Measurements from ENCODE around the gene PML. TPM values are rescaled to one million over a fixed set of nuclear protein-coding genes. Genes with fewer than 3 reads are reported as not detected.

Gene PML
- polyA plus RNA-seq, 3 donors: 13.1 to 40.7 (median 20.6) TPM

DNA sequence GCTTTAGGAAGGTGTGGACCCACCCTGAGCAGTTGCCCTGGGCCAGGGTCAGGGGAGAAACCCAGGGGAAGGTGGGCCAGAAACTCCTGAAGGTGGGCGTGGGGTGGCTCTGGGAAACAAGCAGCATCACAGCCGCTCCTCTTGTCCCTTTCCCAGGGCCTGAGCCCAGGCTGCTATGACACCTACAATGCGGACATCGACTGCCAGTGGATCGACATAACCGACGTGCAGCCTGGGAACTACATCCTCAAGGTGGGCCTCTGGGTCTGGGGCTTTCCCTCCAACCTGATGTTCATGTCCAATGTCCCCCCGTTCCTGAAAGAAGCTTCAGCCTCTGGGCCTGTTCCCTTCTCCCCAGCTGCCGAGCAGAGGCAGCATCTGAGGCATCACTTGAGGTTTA lies 46.9 kb upstream of the PML start:
- no peak overlapping the region for H3K27ac ChIP-seq (ENCODE audit: low read depth in 1 of 2, low read length in 2 of 2)
- no peaks in the 10 kb centered on the region for H4K20me1 ChIP-seq (ENCODE audit: insufficient read depth, low read length)
- intact Hi-C loops (cut with micrococcal nuclease): no loop called here
- H3K9ac ChIP-seq (ENCODE audit: insufficient read depth, low read length, poor library complexity, severe bottlenecking): no peak overlapping the region
- no peak overlapping the region for H3K4me2 ChIP-seq (replicated peaks; ENCODE audit: extremely low read depth, low read length, poor library complexity, severe bottlenecking)
- peaks cover 4 to 8% of the 10 kb centered on the region in 2 donors for H3K4me1 ChIP-seq (ENCODE audit: control insufficient read depth in 1 of 2, insufficient read depth in 2 of 2, low read length in 2 of 2)
- no peaks in the 10 kb centered on the region for H3K36me3 Mint-ChIP-seq
- DNase-seq: no peak
- no peaks in the 10 kb centered on the region for H3K9me3 Mint-ChIP-seq
- no peaks in the 10 kb centered on the region for H3K79me2 ChIP-seq (ENCODE audit: insufficient read depth, low read length)
- no peaks in the 10 kb centered on the region for H3K9me3 ChIP-seq (replicated peaks in 1 of 2; ENCODE audit: control insufficient read depth in 1 of 2, insufficient read depth in 1 of 2, low read length in 2 of 2)
- H3K27me3 Mint-ChIP-seq (ENCODE audit: low read depth in 3 of 3): peaks cover 0 to 5% (median 5%) of the 10 kb centered on the region in 3 donors
- peaks cover 3% of the 10 kb centered on the region for H3K4me1 Mint-ChIP-seq
- no peak overlapping the region for H3K4me3 Mint-ChIP-seq
- peak overlapping the region in 2 of 7 donors; percentile 21 to 54 for H3K27ac Mint-ChIP-seq
- H2AFZ ChIP-seq (ENCODE audit: insufficient read depth, low read depth, low read length, poor library complexity, severe bottlenecking): no peak overlapping the region
- 94% methylated on average over 8 of the region's 9 CpGs for WGBS (ENCODE audit: insufficient coverage)
- H3K36me3 ChIP-seq (replicated peaks in 1 of 2; ENCODE audit: control insufficient read depth in 1 of 2, insufficient read depth in 2 of 2, low read length in 2 of 2): no peaks in the 10 kb centered on the region
- TF ChIP-seq, protein P1, sequence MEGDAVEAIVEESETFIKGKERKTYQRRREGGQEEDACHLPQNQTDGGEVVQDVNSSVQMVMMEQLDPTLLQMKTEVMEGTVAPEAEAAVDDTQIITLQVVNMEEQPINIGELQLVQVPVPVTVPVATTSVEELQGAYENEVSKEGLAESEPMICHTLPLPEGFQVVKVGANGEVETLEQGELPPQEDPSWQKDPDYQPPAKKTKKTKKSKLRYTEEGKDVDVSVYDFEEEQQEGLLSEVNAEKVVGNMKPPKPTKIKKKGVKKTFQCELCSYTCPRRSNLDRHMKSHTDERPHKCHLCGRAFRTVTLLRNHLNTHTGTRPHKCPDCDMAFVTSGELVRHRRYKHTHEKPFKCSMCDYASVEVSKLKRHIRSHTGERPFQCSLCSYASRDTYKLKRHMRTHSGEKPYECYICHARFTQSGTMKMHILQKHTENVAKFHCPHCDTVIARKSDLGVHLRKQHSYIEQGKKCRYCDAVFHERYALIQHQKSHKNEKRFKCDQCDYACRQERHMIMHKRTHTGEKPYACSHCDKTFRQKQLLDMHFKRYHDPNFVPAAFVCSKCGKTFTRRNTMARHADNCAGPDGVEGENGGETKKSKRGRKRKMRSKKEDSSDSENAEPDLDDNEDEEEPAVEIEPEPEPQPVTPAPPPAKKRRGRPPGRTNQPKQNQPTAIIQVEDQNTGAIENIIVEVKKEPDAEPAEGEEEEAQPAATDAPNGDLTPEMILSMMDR (IDR thresholded peaks at IDR 0.05): no peak
- H3K4me3 ChIP-seq (replicated peaks in 1 of 3; ENCODE audit: low read depth in 2 of 3, low read length in 3 of 3): no peak overlapping the region
- H3K27me3 ChIP-seq (ENCODE audit: control insufficient read depth in 2 of 2, insufficient read depth in 2 of 2, low read length in 2 of 2): no peaks in the 10 kb centered on the region

DNA sequence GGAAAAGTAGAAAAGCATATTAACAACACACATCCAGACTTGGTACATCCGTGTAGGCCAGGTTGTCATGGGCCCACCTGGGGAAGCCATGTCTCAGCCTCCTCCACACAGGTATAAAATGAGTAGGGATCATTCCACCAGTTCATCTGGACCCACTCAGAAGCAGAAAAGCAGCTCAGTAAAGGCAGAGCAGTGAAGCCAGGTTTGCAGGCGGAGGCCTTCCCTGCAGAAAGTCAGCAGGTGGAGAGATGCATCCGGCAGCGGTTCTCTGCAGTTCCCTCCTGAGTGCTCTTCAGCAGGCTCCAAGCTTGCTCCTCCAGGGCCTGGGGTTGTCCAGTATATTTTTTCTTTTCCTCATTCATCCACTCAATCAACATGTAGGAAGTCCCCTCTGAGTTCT lies 46.1 kb upstream of the PML start:
- Mint-ChIP-seq H3K36me3 (no peaks in the 10 kb centered on the region), H3K27ac (no peak overlapping the region), H3K4me1 (peaks cover 3% of the 10 kb centered on the region), H3K27me3 (ENCODE audit: low read depth in 3 of 3) (peaks cover 2 to 5% (median 5%) of the 10 kb centered on the region in 3 donors), H3K9me3 (no peaks in the 10 kb centered on the region), H3K4me3 (no peak overlapping the region)
- H3K79me2 ChIP-seq (ENCODE audit: insufficient read depth, low read length): no peaks in the 10 kb centered on the region
- H3K27ac ChIP-seq (ENCODE audit: low read depth in 1 of 2, low read length in 2 of 2): no peak overlapping the region
- no peak for DNase-seq
- no peak overlapping the region for H3K4me3 ChIP-seq (replicated peaks in 1 of 3; ENCODE audit: low read depth in 2 of 3, low read length in 3 of 3)
- H3K36me3 ChIP-seq (replicated peaks in 1 of 2; ENCODE audit: control insufficient read depth in 1 of 2, insufficient read depth in 2 of 2, low read length in 2 of 2): no peaks in the 10 kb centered on the region
- H3K27me3 ChIP-seq (ENCODE audit: control insufficient read depth in 2 of 2, insufficient read depth in 2 of 2, low read length in 2 of 2): no peaks in the 10 kb centered on the region
- no peak overlapping the region for H3K4me2 ChIP-seq (replicated peaks; ENCODE audit: extremely low read depth, low read length, poor library complexity, severe bottlenecking)
- no peak overlapping the region for H3K9ac ChIP-seq (ENCODE audit: insufficient read depth, low read length, poor library complexity, severe bottlenecking)
- intact Hi-C loops (cut with micrococcal nuclease): no loop called here
- H2AFZ ChIP-seq (ENCODE audit: insufficient read depth, low read depth, low read length, poor library complexity, severe bottlenecking): no peak overlapping the region
- TF ChIP-seq, protein P1 (IDR thresholded peaks at IDR 0.05): no peak
- H3K4me1 ChIP-seq (ENCODE audit: control insufficient read depth in 1 of 2, insufficient read depth in 2 of 2, low read length in 2 of 2): peaks cover 4 to 8% of the 10 kb centered on the region in 2 donors
- H4K20me1 ChIP-seq (ENCODE audit: insufficient read depth, low read length): no peaks in the 10 kb centered on the region
- WGBS (ENCODE audit: insufficient coverage): 100% methylated on average over 3 of the region's 4 CpGs
- no peaks in the 10 kb centered on the region for H3K9me3 ChIP-seq (replicated peaks in 1 of 2; ENCODE audit: control insufficient read depth in 1 of 2, insufficient read depth in 1 of 2, low read length in 2 of 2)
